ENCODE data around the gene LDLRAD4. TPM values are rescaled to one million over a fixed set of nuclear protein-coding genes. Genes with fewer than 3 reads are reported as not detected.

The LDLRAD4 gene
- total and polyA plus RNA-seq, 8 donors: 14.1 to 26.6 (median 18.8) TPM

DNA sequence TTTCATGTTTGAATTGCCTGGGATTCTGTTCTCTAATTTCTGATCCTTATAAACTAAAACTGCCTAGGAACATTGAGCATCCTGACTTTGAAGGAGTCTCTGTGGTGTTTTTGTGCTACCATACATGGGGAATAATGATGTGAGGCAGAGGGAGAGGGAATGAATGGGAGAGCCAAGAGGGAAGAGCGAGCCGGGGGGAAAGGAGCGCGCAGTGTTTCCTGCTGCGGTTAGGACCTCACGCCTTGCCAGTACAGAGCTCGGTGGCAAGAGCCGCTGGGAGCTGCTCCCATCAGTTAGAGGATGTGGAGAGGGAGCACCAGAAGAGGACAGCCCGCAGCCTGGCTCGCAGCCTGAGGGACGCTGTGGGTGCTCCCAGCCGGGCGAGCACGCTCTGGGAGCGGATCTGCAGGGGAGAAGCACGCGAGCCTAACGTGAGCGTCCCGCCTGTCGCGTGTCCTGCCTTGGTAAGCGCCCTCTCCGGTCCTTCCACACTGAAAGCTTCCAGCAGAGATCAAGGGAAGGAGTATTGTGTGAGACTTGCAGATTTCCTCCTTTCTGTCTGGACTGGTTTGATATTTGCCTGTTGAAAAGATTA, 393.1 kb downstream of the LDLRAD4 start:
- peak; percentile 49 to 85 (median 56) for DNase-seq
- TF ChIP-seq, protein P1, sequence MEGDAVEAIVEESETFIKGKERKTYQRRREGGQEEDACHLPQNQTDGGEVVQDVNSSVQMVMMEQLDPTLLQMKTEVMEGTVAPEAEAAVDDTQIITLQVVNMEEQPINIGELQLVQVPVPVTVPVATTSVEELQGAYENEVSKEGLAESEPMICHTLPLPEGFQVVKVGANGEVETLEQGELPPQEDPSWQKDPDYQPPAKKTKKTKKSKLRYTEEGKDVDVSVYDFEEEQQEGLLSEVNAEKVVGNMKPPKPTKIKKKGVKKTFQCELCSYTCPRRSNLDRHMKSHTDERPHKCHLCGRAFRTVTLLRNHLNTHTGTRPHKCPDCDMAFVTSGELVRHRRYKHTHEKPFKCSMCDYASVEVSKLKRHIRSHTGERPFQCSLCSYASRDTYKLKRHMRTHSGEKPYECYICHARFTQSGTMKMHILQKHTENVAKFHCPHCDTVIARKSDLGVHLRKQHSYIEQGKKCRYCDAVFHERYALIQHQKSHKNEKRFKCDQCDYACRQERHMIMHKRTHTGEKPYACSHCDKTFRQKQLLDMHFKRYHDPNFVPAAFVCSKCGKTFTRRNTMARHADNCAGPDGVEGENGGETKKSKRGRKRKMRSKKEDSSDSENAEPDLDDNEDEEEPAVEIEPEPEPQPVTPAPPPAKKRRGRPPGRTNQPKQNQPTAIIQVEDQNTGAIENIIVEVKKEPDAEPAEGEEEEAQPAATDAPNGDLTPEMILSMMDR (IDR thresholded peaks at IDR 0.05): no peak
- Histone ChIP-seq H3K4me3 (peak overlapping the region in 1 of 2 donors; percentile 18), H3K36me3 (no peaks in the 10 kb centered on the region), H3K27ac (peak overlapping the region; percentile 8 to 45), H3K4me1 (peaks cover 13 to 65% of the 10 kb centered on the region in 2 donors), H3K9me3 (no peaks in the 10 kb centered on the region), H3K27me3 (peaks cover 0 to 27% of the 10 kb centered on the region in 2 donors)
- intact Hi-C loops (cut with DNase I): no loop called here
- ATAC-seq: peak; percentile 46

GRCh38 chr18:13612196-13612997, 393.8 kb downstream of the LDLRAD4 start:
- Histone ChIP-seq H3K36me3 (no peaks in the 10 kb centered on the region), H3K9me3 (no peaks in the 10 kb centered on the region), H3K27ac (peak overlapping the region in 1 of 2 donors; percentile 45), H3K4me3 (peak overlapping the region in 1 of 2 donors; percentile 18), H3K4me1 (peaks cover 13 to 65% of the 10 kb centered on the region in 2 donors), H3K27me3 (peaks cover 0 to 27% of the 10 kb centered on the region in 2 donors)
- ATAC-seq: peak; percentile 5
- TF ChIP-seq, protein P1 (IDR thresholded peaks at IDR 0.05): no peak
- intact Hi-C loops (cut with DNase I): no loop called here
- DNase-seq: peak in 1 of 4 donors; percentile 9

GRCh38 chr18:13613099-13613498, 394.5 kb downstream of the LDLRAD4 start:
- Histone ChIP-seq H3K27me3 (peaks cover 0 to 27% of the 10 kb centered on the region in 2 donors), H3K27ac (no peak overlapping the region), H3K4me3 (no peak overlapping the region), H3K4me1 (peaks cover 13 to 65% of the 10 kb centered on the region in 2 donors), H3K9me3 (no peaks in the 10 kb centered on the region), H3K36me3 (no peaks in the 10 kb centered on the region)
- DNase-seq: no peak
- TF ChIP-seq, protein P1 (IDR thresholded peaks at IDR 0.05): no peak
- intact Hi-C loops (cut with DNase I): no loop called here
- ATAC-seq: no peak

DNA sequence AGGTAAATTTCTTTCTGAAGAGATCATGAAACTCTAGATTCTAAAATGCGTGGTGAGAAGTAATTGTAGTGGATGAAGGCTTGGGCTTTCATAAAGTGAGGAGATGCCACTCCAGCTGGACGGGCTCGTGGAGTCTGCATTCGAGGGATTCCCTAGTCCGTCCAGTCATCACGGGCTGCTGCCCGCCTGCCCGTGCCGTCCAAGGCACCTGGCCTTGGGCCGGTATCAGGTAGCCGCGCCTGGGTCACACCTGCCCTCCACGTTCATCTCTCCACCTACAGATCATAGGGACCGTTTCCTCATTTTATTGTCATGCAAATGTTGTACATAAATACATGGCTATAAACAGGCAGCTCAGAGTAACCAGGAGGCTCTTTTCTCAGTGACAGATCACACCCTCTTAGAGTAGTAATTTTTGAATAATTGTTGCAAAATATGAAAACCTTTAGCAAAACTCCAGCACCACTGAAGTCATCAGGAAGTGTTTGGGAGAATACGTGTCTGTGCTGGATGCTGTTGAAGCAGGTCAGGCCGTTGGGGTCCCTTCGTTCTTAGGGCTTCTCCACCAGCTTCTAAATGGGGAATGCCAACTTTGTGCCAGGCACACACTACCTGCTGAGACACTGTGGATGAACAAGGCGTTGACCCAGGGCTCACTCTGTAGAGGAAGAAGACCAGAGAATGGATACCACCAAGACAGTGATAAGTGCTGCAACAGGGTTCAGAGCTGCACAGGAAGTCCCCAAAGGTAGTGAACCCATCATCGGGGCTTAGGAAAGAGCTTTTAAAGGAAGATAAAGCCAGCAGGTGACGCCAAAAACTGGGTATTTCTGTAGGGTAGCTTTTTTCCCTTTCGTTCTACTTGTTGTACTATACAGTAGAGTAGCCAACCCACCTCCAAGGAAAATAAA, 395.3 kb downstream of the LDLRAD4 start:
- Histone ChIP-seq H3K27me3 (peaks cover 0 to 27% of the 10 kb centered on the region in 2 donors), H3K9me3 (no peaks in the 10 kb centered on the region), H3K4me3 (no peak overlapping the region), H3K27ac (no peak overlapping the region), H3K36me3 (no peaks in the 10 kb centered on the region), H3K4me1 (peaks cover 13 to 62% of the 10 kb centered on the region in 2 donors)
- DNase-seq (no peak), ATAC-seq (no peak)
- TF ChIP-seq, protein P1 (IDR thresholded peaks at IDR 0.05): no peak
- intact Hi-C loops (cut with DNase I): no loop called here
